ENCODE results near the gene GPR84.

Gene GPR84

GRCh38 chr12:54375259-54375579, 10.9 kb upstream of the GPR84 start:
- DNase-seq (ENCODE audit: low read depth, low spot score), result no peak
- POLR2A ChIA-PET, result no interaction called here
- TF ChIP-seq CTCF (IDR thresholded peaks at IDR 0.05; ENCODE audit: insufficient read depth, low read length, missing control alignments), result no peak
- CTCF ChIA-PET, result interaction anchor here (0.7 to 7.1 kb wide), 12 partner anchors 18 to 167 kb away, joined by 3 to 129 read pairs (median 4); no protein-coding TSS in a partner anchor
- H3K4me3 ChIP-seq (ENCODE audit: low read depth, low read length), result no peak overlapping the region

GRCh38 chr12:54374562-54375258, 10.4 kb upstream of the GPR84 start:
- POLR2A ChIA-PET, result no interaction called here
- DNase-seq (ENCODE audit: low read depth, low spot score), result no peak
- CTCF ChIA-PET, result interaction anchor here (0.8 to 7.1 kb wide), 15 partner anchors 8 to 167 kb away, joined by 3 to 129 read pairs (median 4); partner anchors contain the start of gene ZNF385A
- no peak for TF ChIP-seq CTCF (IDR thresholded peaks at IDR 0.05; ENCODE audit: insufficient read depth, low read length, missing control alignments)
- no peak overlapping the region for H3K4me3 ChIP-seq (ENCODE audit: low read depth, low read length)

DNA sequence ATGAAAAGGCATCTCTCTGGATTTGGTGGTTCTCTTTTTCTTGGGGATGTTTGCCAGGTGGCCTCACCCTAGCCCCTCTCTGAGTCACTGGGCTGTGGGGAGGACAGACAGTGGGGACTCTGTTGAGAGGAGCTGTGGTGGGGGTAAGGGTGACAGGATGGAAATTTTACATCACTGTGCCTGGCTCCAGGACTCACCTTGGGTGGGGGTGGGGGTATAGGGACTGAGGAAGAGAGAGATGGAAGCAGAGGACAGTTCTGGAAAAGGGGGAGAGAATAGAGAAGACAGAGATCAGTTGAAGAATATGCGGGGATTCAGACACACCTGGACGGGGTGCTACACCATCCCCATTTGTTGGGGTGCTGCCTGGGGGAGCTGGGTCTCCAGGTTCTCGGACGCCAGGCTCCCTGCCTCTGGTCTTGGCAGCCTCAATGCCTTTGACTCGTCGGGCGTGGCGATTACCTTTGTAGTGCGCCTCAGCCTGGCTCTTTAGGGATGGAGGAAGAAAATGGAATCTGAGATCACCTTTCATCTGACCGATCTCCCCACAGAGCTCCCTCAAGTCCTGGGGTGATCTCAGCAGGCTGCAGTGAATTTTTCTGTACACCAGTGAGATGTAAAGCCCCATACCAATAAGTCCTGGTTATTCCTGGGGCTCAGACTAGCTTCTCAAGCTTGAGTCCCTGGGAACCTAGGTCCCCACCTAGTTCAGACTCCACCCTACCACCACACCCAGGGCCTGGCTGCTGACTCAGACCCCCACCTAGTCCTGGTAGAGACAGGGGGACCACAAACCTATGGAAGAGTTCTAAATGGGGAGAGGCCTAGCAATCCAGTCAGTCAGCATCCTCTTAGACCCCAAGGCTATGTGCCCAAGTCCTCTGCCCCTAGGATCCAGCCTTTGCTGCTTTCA, 9.6 kb upstream of the GPR84 start:
- no peak for DNase-seq (ENCODE audit: low read depth, low spot score)
- no peak overlapping the region for H3K4me3 ChIP-seq (ENCODE audit: low read depth, low read length)
- CTCF ChIA-PET, result interaction anchor here (0.6 to 7.1 kb wide), 10 partner anchors 9 to 154 kb away, joined by 3 to 129 read pairs (median 4); partner anchors contain the start of gene ZNF385A
- no peak for TF ChIP-seq CTCF (IDR thresholded peaks at IDR 0.05; ENCODE audit: insufficient read depth, low read length, missing control alignments)
- POLR2A ChIA-PET, result interaction anchor here (0.6 kb wide), 1 partner anchor 387 kb away, joined by 3 read pairs; no protein-coding TSS in a partner anchor

GRCh38 chr12:54372113-54372806, 8.0 kb upstream of the GPR84 start:
- CTCF ChIA-PET, result interaction anchor here (0.7 to 7.1 kb wide), 15 partner anchors 8 to 165 kb away, joined by 3 to 129 read pairs (median 6); partner anchors contain the start of genes COPZ1 and ZNF385A
- no peak for TF ChIP-seq CTCF (IDR thresholded peaks at IDR 0.05; ENCODE audit: insufficient read depth, low read length, missing control alignments)
- no peak overlapping the region for H3K4me3 ChIP-seq (ENCODE audit: low read depth, low read length)
- DNase-seq (ENCODE audit: low read depth, low spot score), result no peak
- POLR2A ChIA-PET, result no interaction called here

- ChIA-PET POLR2A (interaction anchor here (1.6 kb wide), 1 partner anchor 47 kb away, joined by 3 read pairs; the partner anchor contains the start of gene COPZ1), CTCF (interaction anchor here (0.8 to 7.1 kb wide), 36 partner anchors 9 to 164 kb away, joined by 3 to 129 read pairs (median 6); partner anchors contain the start of genes CBX5, COPZ1 and ZNF385A)
- TF ChIP-seq CTCF (IDR thresholded peaks at IDR 0.05; ENCODE audit: insufficient read depth, low read length, missing control alignments), result no peak
- no peak overlapping the region for H3K4me3 ChIP-seq (ENCODE audit: low read depth, low read length)
- DNase-seq (ENCODE audit: low read depth, low spot score), result no peak
These were observed 7.2 kb upstream of the GPR84 start for GRCh38 chr12:54371328-54372112.
